C1 segment of cervical spinal cord (tissue), 14 donors: ENCODE measurements around the gene PSMC5.
"Not testable (repeated sequence)": the region's sequence is repeated elsewhere in the genome, so short reads cannot be mapped to it uniquely, and the experiment has no call there.

Source experiments
- DNase-seq, 14 donors: peaks; one replicate each; lab custom pipeline; 2025; lab: John Stamatoyannopoulos, UW

The PSMC5 gene

DNA sequence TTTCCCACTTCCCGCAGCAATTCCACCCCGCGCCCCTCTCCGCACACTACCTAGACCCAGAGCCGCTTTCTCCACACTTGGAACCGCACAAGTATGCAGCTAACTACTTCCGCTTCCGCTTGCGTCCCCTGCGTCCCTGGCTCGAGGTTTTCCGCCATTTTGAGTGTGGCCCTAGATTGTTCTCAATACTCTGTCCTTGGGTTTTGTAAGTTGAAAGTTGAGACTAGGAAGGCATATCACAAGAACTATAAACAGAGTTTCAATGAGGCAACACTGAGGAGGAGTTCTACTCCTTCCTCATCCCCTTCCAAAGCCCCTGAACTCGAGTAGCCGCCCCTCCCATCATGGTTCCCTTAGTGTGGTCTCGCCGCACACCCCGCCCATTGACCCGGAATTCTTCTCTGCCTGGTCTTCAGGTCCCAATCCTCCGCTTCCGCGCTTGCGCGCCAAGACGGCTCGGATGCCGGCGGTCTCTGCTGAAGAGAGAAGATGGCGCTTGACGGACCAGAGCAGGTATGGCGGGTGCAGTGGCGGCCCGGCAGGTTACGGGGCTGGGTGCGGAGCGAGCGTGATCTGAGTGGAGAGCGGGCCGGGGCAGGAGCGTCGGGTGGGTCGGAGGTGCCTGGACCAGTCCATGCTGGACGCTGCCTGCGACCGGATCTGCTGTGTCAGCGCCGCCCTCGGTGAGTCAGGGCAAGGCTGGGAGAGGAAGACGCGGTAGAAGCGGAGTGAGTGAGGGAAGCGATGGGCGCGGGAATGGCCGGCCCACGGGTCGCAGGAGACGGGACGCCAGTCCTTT is at the start of gene PSMC5, which contains the start of gene FTSJ3:
Gene PSMC5, plus strand, starts transcription at position 430 of the 799 bp plus-strand sequence. Its CDS starts 60 bp downstream, at position 490.
Gene FTSJ3, minus strand, starts transcription at position 662 of the 799 bp plus-strand sequence. CDS start 761 bp downstream, outside the sequence.
- DNase-seq = peak; percentile 56 to 99 (median 94)

GRCh38 chr17:63780507-63780906 is 46.7 kb upstream of the PSMC5 start:
- DNase-seq = no peak

DNA sequence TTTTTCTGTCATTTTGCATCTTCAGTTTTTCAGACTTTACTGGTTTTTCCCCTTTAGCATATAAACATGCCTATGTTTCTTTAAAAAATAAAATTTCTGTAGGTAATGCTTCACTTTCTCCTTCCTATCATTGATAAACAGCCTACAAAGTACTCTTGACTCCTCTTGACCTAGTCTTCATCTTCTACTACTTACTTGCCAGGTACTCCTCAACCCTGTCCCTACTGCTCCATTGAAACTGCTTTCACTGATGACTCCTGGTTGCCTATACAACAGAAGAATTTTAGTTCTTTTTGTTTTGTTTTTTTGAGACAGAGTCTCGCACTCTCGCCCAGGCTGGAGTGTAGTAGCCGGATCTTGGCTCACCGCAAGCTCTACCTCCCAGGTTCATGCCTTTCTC is 46.3 kb upstream of the PSMC5 start:
- no peak for DNase-seq

DNA sequence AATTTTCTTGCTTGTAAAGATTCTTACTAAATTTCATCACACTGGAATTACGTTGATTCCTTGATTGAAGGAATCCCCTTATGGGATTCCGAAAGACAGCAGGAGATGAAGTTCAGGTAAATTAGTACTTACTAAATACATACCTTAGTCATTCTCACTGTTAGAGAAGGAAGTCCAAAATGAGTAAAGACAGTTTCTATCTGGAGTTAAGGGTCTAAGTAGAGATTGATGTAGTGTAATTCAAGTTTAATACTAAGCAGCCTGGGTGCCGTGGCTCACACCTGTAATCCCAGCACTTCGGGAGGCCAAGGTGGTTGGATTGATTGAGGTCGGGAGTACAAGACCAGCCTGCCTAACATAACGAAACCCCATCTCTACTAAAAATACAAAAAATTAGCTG is 43.7 kb upstream of the PSMC5 start:
- DNase-seq = no peak

- no peak for DNase-seq
These were observed 41.7 kb upstream of the PSMC5 start for GRCh38 chr17:63785556-63785955.

GRCh38 chr17:63786117-63786516 is 41.1 kb upstream of the PSMC5 start:
- DNase-seq = no peak

GRCh38 chr17:63786971-63787711 is 40.1 kb upstream of the PSMC5 start:
- no peak for DNase-seq

DNA sequence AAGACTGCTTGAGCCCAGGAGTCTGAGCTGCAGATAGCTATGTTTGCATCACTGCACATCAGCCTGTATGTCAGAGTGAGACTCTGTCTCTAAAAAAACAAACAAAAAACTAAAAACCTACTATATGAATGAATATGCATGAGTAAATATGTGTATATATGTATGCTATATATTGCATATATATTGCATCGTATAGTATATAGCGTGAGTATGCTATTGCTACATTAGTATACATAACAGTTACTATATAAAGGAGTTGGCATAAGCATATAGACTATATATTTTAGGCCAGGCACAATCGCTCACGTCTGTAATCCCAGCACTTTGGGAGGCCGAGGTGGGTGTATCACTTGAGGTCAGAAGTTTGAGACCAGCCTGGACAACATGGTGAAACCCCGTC is 37.2 kb upstream of the PSMC5 start:
- no peak for DNase-seq

DNA sequence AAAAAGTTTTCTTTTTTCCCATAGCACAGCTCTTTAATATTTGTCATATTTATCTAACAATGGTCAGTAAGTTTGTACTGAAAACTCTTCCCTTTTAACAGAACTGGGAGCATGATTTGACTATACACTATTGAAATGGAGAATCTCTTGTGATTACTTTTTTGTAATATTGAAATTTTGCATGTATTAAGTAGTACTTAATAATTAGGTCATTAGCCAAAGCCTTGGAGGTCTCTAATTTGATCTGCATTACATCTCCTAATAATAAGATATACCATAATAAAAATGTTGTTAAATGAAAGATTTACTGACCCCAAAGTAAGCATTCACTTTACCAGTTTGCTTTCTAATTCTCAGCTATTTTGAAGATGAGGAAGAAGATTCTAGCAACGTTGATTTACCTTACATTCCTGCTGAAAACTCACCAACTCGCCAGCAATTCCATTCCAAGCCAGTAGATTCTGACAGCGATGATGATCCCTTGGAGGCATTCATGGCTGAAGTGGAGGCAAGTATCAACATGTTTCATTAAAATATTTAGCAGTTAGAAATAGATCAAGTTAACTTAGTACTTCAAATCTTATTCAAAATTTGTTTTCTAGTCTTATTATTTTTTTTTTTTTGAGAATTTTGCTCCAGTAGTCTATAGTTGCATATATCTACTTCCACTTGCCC is 35.0 kb upstream of the PSMC5 start:
- DNase-seq = no peak

- DNase-seq = not testable (repeated sequence)
These were observed 30.9 kb upstream of the PSMC5 start for GRCh38 chr17:63796375-63796774.

DNA sequence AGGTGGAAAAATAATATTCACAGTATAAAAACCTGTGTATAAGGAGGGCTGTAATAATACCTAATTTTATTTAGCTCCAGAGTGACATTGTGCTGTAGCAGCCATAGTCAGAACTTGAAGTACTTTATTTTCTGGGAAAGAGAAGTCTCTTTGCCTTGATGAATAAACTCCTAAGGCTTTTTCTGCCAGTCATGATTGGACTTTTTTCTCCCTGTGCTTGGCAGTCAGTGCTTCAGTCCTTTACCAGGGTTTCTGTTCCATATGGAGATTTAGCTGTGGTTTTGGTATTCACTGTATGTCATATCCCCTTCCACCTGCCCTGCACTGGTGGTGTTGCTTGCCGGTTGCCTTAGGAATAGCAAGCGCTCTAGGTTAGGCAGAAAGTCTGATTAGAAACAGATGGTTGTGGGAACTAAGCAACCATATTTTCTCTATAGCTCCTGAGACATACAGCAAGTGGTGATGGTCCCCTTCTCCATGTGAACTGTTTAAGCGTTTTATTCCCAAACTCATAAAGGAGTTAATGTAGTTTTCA is 28.6 kb upstream of the PSMC5 start:
- DNase-seq = no peak

- no peak for DNase-seq
These were observed 26.4 kb upstream of the PSMC5 start for GRCh38 chr17:63800783-63801182.

- DNase-seq = no peak
These were observed 22.9 kb upstream of the PSMC5 start for GRCh38 chr17:63804328-63804727.

DNA sequence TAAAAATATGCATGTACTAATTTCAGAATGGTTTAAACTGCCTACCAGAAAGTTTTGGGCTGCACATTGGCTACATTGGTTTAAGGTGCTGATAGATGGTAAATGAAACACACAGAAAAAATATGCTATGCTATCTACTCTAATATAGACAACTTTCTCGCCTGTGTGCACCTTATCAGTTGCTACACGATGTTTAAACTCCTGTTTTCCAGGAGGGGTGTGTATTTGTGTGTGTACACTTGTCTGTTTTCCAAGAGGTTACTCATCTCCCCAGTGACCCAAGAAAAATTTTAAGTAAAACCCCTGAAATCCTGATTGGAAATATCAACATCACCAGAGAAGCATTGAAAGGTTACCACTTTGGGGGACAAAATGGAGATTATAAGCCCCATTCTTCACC is 21.6 kb upstream of the PSMC5 start:
- no peak for DNase-seq

DNA sequence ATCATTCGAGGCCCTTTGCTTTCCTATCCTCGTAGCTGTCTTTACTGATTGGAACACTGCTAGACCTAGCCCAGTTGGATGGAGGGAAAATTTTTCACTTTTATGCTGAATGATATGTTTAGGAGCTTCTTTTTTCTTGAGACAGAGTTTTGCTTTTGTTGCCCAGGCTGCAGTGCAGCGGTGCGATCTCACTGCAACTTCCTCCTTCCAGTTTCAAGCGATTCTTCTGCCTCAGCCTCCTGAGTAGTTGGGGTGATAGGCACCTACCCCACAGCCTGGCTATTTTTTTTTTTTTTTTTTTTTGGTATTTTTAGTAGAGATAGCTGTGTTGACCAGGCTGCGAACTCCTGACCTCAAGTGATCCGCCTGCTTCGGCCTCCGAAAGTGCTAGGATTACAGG is 17.3 kb upstream of the PSMC5 start:
- no peak for DNase-seq

- DNase-seq = no peak
These were observed 11.1 kb upstream of the PSMC5 start for GRCh38 chr17:63816123-63816522.

GRCh38 chr17:63816669-63817068 is 10.6 kb upstream of the PSMC5 start:
- no peak for DNase-seq

GRCh38 chr17:63817736-63818385 is 9.4 kb upstream of the PSMC5 start:
- no peak for DNase-seq

DNA sequence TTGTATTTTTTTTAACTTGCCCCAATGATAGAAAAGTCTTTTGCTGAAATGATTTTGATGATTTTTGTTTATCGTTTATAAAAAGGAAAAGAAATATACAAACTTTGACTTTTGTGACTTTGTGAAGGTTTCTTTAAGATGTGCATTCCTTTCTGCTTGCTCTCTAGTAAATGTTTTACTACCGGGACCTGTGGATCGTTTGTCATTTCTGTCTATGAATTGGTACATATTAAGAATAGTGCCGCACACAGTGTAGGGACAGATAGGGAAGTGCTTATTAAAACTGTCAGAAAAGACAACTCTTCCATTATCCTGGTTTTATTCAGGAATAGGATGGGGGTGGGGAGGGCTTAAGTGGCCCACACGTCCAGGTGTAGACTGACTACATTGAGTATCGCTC is 8.1 kb upstream of the PSMC5 start:
- no peak for DNase-seq

- no peak for DNase-seq
These were observed 7.4 kb upstream of the PSMC5 start for GRCh38 chr17:63819585-63820537.
